OCI-LY7 (cell line): ENCODE results near the gene TPO. TPM values are rescaled to one million over a fixed set of nuclear protein-coding genes. Genes with fewer than 3 reads are reported as not detected.

Source experiments
- BruUV-seq: library from RNA; stranded (reverse); fragments of 400-500 nt; replicated peaks from 2 replicates; lab custom pipeline; 2021; lab: Mats Ljungman, UMichigan
- CTCF ChIA-PET: fragments of 300-600 bp; sonication (Branson Sonifier 250); formaldehyde crosslinking; loops from one replicate; lab custom pipeline; 2022; ENCODE audit warnings: antibody characterized with exemption; ENCODE audit not compliant: unreplicated experiment; lab: Charles Lee
- POLR2A ChIA-PET: fragments of 300-600 bp; sonication (Branson Sonifier 250); formaldehyde crosslinking; loops from one replicate; lab custom pipeline; 2022; ENCODE audit warnings: antibody characterized with exemption; lab: Charles Lee
- DNase-seq: peaks from one replicate; pipeline ENCODE4 v3.0.0-alpha.2; 2015; ENCODE audit warnings: low spot score
- H2AFZ ChIP-seq: fragments of 200-600 bp; sonication (generic), shearing (Covaris generic); 2 replicates; pipeline ENCODE4 v1.6.1; 2014; ENCODE audit warnings: mild to moderate bottlenecking, antibody characterized with exemption, low read length, moderate library complexity
- H3K27ac ChIP-seq: fragments of 200-600 bp; sonication (generic); 2 replicates; pipeline ENCODE4 v1.5.1; 2014; ENCODE audit warnings: mixed run types, low read depth, mild to moderate bottlenecking, moderate library complexity, low read length, inconsistent platforms; ENCODE audit not compliant: poor library complexity, severe bottlenecking
- H3K36me3 ChIP-seq: fragments of 200-600 bp; sonication (generic); 2 replicates; pipeline ENCODE4 v1.6.1; 2014; ENCODE audit warnings: mild to moderate bottlenecking, antibody characterized with exemption, low read length, moderate library complexity, mixed read lengths; ENCODE audit not compliant: insufficient read depth
- H3K4me1 ChIP-seq: fragments of 200-600 bp; sonication (generic); 2 replicates; pipeline ENCODE4 v1.5.1; 2014; ENCODE audit warnings: mild to moderate bottlenecking, low read length; ENCODE audit not compliant: insufficient read depth, poor library complexity, severe bottlenecking
- H3K4me2 ChIP-seq: fragments of 200-600 bp; sonication (generic); 2 replicates; pipeline ENCODE4 v1.6.1; 2014; ENCODE audit warnings: mild to moderate bottlenecking, low read length
- H3K4me3 ChIP-seq: fragments of 200-600 bp; sonication (generic); 2 replicates; pipeline ENCODE4 v1.5.1; 2014; ENCODE audit warnings: mild to moderate bottlenecking, low read depth, low read length; ENCODE audit not compliant: poor library complexity, severe bottlenecking
- H3K79me2 ChIP-seq: fragments of 200-600 bp; sonication (generic); 2 replicates; pipeline ENCODE4 v1.6.1; 2016; ENCODE audit warnings: low read depth, mild to moderate bottlenecking, low read length, moderate library complexity, mixed read lengths; ENCODE audit not compliant: insufficient read depth
- H3K9me2 ChIP-seq: fragments of 200-600 bp; sonication (generic); 2 replicates; pipeline ENCODE4 v1.6.1; 2016; ENCODE audit warnings: mild to moderate bottlenecking, low read length, mixed read lengths; ENCODE audit not compliant: insufficient read depth
- H3K9me3 ChIP-seq: fragments of 200-600 bp; sonication (generic); 2 replicates; pipeline ENCODE4 v1.6.1; 2014; ENCODE audit warnings: mild to moderate bottlenecking, mixed run types, low read length, mixed read lengths
- H4K20me1 ChIP-seq: fragments of 200-600 bp; sonication (generic); 2 replicates; pipeline ENCODE4 v1.6.1; 2014; ENCODE audit warnings: mild to moderate bottlenecking, antibody characterized with exemption, low read length, moderate library complexity, mixed read lengths; ENCODE audit not compliant: insufficient read depth
- intact Hi-C: fragments of 100-400 bp; cut with micrococcal nuclease; formaldehyde crosslinking; loops from one replicate; pipeline ENCODE4 v1.10.0; 2022; ENCODE audit not compliant: unreplicated experiment
- total RNA-seq, 2 experiments: library from RNA; depleted of rRNA in 1 of 2; stranded (reverse); fragments of >200 nt in 1 of 2; shearing (Covaris generic) in 1 of 2; gene quantifications; 2 replicates each; pipeline ENCODE4 v1.2.3, GENCODE V29; 2014 to 2022
- TF ChIP-seq, protein P1 (sequence below): fragments of 200-600 bp; sonication (generic); conservative IDR thresholded peaks from 2 replicates; pipeline ENCODE4 v1.5.1; 2014; ENCODE audit warnings: mild to moderate bottlenecking, antibody characterized with exemption, low read length, moderate library complexity, mixed read lengths

The TPO gene
- total RNA-seq, 2 experiments from 2014 or later: not detected

DNA sequence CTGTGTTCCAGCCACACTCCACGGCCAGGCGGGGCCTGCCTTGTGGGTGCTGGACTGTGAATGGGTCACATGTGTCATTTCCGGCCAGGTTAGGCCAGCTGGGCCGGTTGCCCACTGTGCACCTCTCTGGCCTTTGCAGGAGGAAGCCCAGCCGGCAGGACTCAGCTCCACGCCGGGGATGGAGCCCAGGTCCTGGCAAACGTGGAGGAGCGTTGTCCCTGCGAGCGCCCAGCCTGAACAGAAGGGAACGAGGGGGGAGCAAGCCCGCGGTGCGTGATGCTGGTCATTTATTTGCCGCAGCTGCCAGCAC is 178.2 kb downstream of the TPO start:
- Histone ChIP-seq H4K20me1 (no peaks in the 10 kb centered on the region), H3K4me1 (no peaks in the 10 kb centered on the region), H3K36me3 (no peaks in the 10 kb centered on the region), H3K27ac (no peak overlapping the region), H3K79me2 (no peaks in the 10 kb centered on the region), H3K9me2 (no peaks in the 10 kb centered on the region), H3K4me3 (no peak overlapping the region), H3K9me3 (0 out of 2 replicates have a peak, but pooled peaks cover 3% of the 10 kb centered on the region), H3K4me2 (no peak overlapping the region), H2AFZ (no peak overlapping the region)
- TF ChIP-seq, protein P1, sequence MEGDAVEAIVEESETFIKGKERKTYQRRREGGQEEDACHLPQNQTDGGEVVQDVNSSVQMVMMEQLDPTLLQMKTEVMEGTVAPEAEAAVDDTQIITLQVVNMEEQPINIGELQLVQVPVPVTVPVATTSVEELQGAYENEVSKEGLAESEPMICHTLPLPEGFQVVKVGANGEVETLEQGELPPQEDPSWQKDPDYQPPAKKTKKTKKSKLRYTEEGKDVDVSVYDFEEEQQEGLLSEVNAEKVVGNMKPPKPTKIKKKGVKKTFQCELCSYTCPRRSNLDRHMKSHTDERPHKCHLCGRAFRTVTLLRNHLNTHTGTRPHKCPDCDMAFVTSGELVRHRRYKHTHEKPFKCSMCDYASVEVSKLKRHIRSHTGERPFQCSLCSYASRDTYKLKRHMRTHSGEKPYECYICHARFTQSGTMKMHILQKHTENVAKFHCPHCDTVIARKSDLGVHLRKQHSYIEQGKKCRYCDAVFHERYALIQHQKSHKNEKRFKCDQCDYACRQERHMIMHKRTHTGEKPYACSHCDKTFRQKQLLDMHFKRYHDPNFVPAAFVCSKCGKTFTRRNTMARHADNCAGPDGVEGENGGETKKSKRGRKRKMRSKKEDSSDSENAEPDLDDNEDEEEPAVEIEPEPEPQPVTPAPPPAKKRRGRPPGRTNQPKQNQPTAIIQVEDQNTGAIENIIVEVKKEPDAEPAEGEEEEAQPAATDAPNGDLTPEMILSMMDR: no peak
- POLR2A ChIA-PET: no interaction called here
- CTCF ChIA-PET: interaction anchor here (0.8 kb wide), 1 partner anchor 40 kb away, joined by 3 read pairs; no protein-coding TSS in a partner anchor
- intact Hi-C loops: loop anchor here (5.0 kb wide), 2 partner anchors 66 to 161 kb away; no protein-coding TSS in a partner anchor
- no peak for DNase-seq
- BruUV-seq: no TSS peak
